EL (cell line): ENCODE data around the gene PNPLA2.

ENCODE experiments used
- DNase-seq: peaks from one replicate; pipeline ENCODE4 v3.0.0-alpha.2; 2016

The PNPLA2 gene

GRCh38 chr11:818396-819128 is at the start of gene PNPLA2:
Gene PNPLA2, plus strand, starts transcription at chr11:818914. Its CDS starts 805 bp downstream, at chr11:819719.
- DNase-seq, result peak; percentile 79

GRCh38 chr11:769887-770641 is 48.6 kb upstream of the PNPLA2 start:
- no peak for DNase-seq

- DNase-seq, result no peak
Observed at GRCh38 chr11:770642-771616, 47.8 kb upstream of the PNPLA2 start.

GRCh38 chr11:771617-772204 is 47.0 kb upstream of the PNPLA2 start:
- DNase-seq, result no peak

GRCh38 chr11:772429-773390 is 46.0 kb upstream of the PNPLA2 start:
- no peak for DNase-seq

GRCh38 chr11:773425-773824 is 45.3 kb upstream of the PNPLA2 start:
- no peak for DNase-seq

GRCh38 chr11:773830-774229 is 44.9 kb upstream of the PNPLA2 start:
- DNase-seq, result no peak

GRCh38 chr11:774873-775592 is 43.7 kb upstream of the PNPLA2 start:
- DNase-seq, result peak; percentile 70

- no peak for DNase-seq
Observed at GRCh38 chr11:776263-776560, 42.5 kb upstream of the PNPLA2 start.

- DNase-seq, result no peak
Observed at GRCh38 chr11:776561-777287, 42.0 kb upstream of the PNPLA2 start.

- DNase-seq, result peak; percentile 86
Observed at GRCh38 chr11:777288-778255, 41.1 kb upstream of the PNPLA2 start, which contains the start of gene GATD1. Gene GATD1, minus strand, starts transcription at chr11:777487. Its CDS starts 25 bp downstream, at chr11:777462.

GRCh38 chr11:778976-779954 is 39.4 kb upstream of the PNPLA2 start:
- no peak for DNase-seq

GRCh38 chr11:779955-780532 is 38.7 kb upstream of the PNPLA2 start:
- DNase-seq, result no peak

- no peak for DNase-seq
Observed at GRCh38 chr11:782264-783174, 36.2 kb upstream of the PNPLA2 start.

GRCh38 chr11:783581-784015 is 35.1 kb upstream of the PNPLA2 start:
- peak; percentile 84 for DNase-seq
